ENCODE data around the gene BCAS2.

Gene BCAS2

DNA sequence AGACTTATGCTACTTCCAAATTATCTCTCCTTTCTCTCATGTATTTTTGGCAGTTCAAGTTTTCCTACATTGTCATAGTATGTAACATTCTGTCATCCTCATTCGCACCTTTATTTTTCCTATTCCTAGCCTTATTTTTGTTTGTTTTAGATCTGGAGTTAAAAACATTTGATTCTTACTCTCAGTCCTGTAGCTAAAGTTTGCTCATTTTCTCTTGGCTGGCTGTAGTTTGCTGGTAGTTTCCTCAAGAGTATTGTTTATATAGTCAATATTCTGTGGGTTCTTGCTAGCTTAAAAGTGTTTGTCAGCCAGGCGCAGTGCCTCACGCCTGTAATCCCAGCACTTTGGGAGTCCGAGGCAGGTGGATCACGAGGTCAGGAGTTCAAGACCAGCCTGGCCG lies 40.6 kb downstream of the BCAS2 start:
- H3K4me3 ChIP-seq (ENCODE audit: insufficient read depth, low read depth, low read length, poor library complexity, severe bottlenecking) = no peak overlapping the region
- H3K27ac ChIP-seq (ENCODE audit: insufficient read depth, low read length, poor library complexity, severe bottlenecking) = no peak overlapping the region
- DNase-seq = no peak

DNA sequence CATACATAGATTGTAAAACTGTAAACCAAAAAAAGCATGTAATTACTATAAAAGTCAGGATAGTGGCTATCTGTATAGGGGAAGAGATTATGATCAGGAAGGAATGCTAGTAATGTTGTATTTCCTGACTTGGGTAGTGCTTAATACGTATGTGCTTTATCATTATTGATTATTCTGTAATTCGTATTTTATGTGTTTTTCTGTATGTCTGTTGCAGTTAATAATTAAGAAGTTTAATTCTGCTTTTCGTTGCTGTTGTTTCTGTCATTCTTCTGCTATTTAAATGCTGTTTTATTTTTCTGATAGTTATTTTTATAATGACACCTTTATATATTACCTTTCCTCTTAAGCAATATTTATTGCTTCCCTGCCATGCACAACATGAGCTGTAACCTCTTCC lies 41.1 kb downstream of the BCAS2 start:
- H3K9me3 ChIP-seq (ENCODE audit: control insufficient read depth, low read length) = no peaks in the 10 kb centered on the region

More for the DNA sequence above, 40.6 kb downstream of the BCAS2 start:
- Histone ChIP-seq H3K36me3 (ENCODE audit: control insufficient read depth, insufficient read depth, low read length) (no peaks in the 10 kb centered on the region), H3K27me3 (replicated peaks; ENCODE audit: control insufficient read depth, insufficient read depth, low read length, poor library complexity, severe bottlenecking) (no peaks in the 10 kb centered on the region), H3K4me1 (ENCODE audit: control insufficient read depth, insufficient read depth, low read length, poor library complexity, severe bottlenecking) (no peaks in the 10 kb centered on the region), H3K9me3 (ENCODE audit: control insufficient read depth, low read length) (no peaks in the 10 kb centered on the region)

DNA sequence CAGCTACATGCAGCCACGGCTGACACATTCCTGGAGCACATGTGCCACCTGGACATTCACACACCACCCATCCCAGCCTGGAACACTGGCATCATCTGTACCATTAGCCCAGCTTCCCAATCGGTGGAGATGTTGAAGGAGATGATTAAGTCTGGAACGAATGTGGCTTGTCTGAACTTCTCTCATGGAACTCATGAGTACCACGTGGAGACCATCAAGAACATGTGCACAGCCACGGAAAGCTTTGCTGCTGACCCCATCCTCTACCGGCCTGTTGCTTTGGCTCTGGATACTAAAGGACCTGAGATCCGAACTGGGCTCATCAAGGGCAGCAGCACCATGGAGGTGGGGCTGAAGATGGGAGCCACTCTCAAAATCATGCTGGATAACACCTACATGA lies 45.4 kb downstream of the BCAS2 start:
- Histone ChIP-seq H3K4me1 (ENCODE audit: control insufficient read depth, insufficient read depth, low read length, poor library complexity, severe bottlenecking) (no peaks in the 10 kb centered on the region), H3K27ac (ENCODE audit: insufficient read depth, low read length, poor library complexity, severe bottlenecking) (no peak overlapping the region), H3K36me3 (ENCODE audit: control insufficient read depth, insufficient read depth, low read length) (no peaks in the 10 kb centered on the region), H3K27me3 (replicated peaks; ENCODE audit: control insufficient read depth, insufficient read depth, low read length, poor library complexity, severe bottlenecking) (no peaks in the 10 kb centered on the region), H3K4me3 (ENCODE audit: insufficient read depth, low read depth, low read length, poor library complexity, severe bottlenecking) (no peak overlapping the region), H3K9me3 (ENCODE audit: control insufficient read depth, low read length) (no peaks in the 10 kb centered on the region)
- DNase-seq = no peak

More for the DNA sequence above, 41.1 kb downstream of the BCAS2 start:
- H3K27ac ChIP-seq (ENCODE audit: insufficient read depth, low read length, poor library complexity, severe bottlenecking) = no peak overlapping the region
- DNase-seq = no peak
- H3K27me3 ChIP-seq (replicated peaks; ENCODE audit: control insufficient read depth, insufficient read depth, low read length, poor library complexity, severe bottlenecking) = no peaks in the 10 kb centered on the region
- H3K4me3 ChIP-seq (ENCODE audit: insufficient read depth, low read depth, low read length, poor library complexity, severe bottlenecking) = no peak overlapping the region
- H3K4me1 ChIP-seq (ENCODE audit: control insufficient read depth, insufficient read depth, low read length, poor library complexity, severe bottlenecking) = no peaks in the 10 kb centered on the region
- no peaks in the 10 kb centered on the region for H3K36me3 ChIP-seq (ENCODE audit: control insufficient read depth, insufficient read depth, low read length)

DNA sequence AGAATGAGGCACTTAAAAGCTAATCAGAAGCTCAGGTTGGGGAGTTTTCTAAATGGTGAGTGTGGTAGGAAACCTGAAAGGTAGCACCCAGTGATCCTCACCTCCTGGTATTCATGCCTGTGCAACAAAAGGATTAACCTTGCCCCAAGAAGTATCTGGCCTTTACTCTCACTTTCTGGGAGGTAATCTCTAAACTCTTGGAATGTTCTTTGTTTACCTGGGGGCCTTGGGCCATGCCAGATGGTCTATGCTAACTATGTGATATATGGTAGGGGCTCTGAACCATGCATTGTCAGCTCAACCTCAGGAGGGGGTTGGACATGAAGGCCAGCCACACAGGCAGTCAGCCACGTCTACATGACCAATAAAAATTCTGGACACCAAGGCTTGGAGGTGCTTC lies 46.0 kb downstream of the BCAS2 start:
- DNase-seq = no peak
- no peaks in the 10 kb centered on the region for H3K4me1 ChIP-seq (ENCODE audit: control insufficient read depth, insufficient read depth, low read length, poor library complexity, severe bottlenecking)

DNA sequence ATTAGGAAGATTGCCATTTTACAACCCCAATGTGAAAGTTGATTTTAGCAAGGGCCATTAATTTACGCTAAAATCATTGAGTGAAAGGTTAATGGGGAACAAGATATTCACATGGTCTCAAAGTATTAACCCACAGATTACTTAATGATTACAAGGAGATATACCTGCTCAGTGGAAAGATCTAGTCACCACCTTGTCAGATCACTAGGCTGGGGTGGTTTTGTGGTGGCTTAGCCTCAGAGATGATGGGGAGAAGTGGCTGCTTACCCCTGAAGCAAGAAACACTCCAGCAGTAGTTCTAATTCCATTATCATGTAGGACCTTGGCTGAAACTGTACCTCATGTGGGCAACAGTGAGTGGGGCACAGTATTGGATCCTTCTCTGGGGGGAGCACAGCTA lies 50.3 kb downstream of the BCAS2 start:
- H3K9me3 ChIP-seq (ENCODE audit: control insufficient read depth, low read length) = no peaks in the 10 kb centered on the region
- no peaks in the 10 kb centered on the region for H3K4me1 ChIP-seq (ENCODE audit: control insufficient read depth, insufficient read depth, low read length, poor library complexity, severe bottlenecking)
- DNase-seq = no peak
- H3K36me3 ChIP-seq (ENCODE audit: control insufficient read depth, insufficient read depth, low read length) = no peaks in the 10 kb centered on the region
- no peak overlapping the region for H3K4me3 ChIP-seq (ENCODE audit: insufficient read depth, low read depth, low read length, poor library complexity, severe bottlenecking)
- no peak overlapping the region for H3K27ac ChIP-seq (ENCODE audit: insufficient read depth, low read length, poor library complexity, severe bottlenecking)
- no peaks in the 10 kb centered on the region for H3K27me3 ChIP-seq (replicated peaks; ENCODE audit: control insufficient read depth, insufficient read depth, low read length, poor library complexity, severe bottlenecking)

More for the DNA sequence above, 46.0 kb downstream of the BCAS2 start:
- no peak overlapping the region for H3K27ac ChIP-seq (ENCODE audit: insufficient read depth, low read length, poor library complexity, severe bottlenecking)
- no peaks in the 10 kb centered on the region for H3K27me3 ChIP-seq (replicated peaks; ENCODE audit: control insufficient read depth, insufficient read depth, low read length, poor library complexity, severe bottlenecking)
- no peaks in the 10 kb centered on the region for H3K9me3 ChIP-seq (ENCODE audit: control insufficient read depth, low read length)
- no peak overlapping the region for H3K4me3 ChIP-seq (ENCODE audit: insufficient read depth, low read depth, low read length, poor library complexity, severe bottlenecking)
- no peaks in the 10 kb centered on the region for H3K36me3 ChIP-seq (ENCODE audit: control insufficient read depth, insufficient read depth, low read length)

DNA sequence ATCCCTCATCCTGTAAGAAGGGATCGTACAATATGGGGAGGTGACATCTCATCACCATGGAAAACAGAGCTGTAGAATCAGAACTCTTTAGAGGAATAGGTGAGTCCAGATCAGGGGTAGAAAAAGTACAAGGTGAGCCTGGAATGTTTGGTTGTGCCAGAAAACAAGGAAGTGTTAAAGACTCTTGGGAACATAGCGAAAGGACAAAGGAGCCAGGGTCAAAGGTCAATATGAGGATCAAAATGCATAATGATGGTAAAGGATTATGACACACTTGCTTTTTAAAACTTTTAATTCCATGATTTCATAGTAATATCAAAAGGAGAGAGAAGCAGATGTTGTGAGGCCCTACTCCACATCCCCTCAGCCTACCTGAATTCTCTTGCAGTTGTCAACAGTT lies 51.2 kb downstream of the BCAS2 start:
- no peaks in the 10 kb centered on the region for H3K4me1 ChIP-seq (ENCODE audit: control insufficient read depth, insufficient read depth, low read length, poor library complexity, severe bottlenecking)
- H3K4me3 ChIP-seq (ENCODE audit: insufficient read depth, low read depth, low read length, poor library complexity, severe bottlenecking) = no peak overlapping the region
- no peak overlapping the region for H3K27ac ChIP-seq (ENCODE audit: insufficient read depth, low read length, poor library complexity, severe bottlenecking)
- no peaks in the 10 kb centered on the region for H3K27me3 ChIP-seq (replicated peaks; ENCODE audit: control insufficient read depth, insufficient read depth, low read length, poor library complexity, severe bottlenecking)
- no peaks in the 10 kb centered on the region for H3K36me3 ChIP-seq (ENCODE audit: control insufficient read depth, insufficient read depth, low read length)
- DNase-seq = no peak
- no peaks in the 10 kb centered on the region for H3K9me3 ChIP-seq (ENCODE audit: control insufficient read depth, low read length)

DNA sequence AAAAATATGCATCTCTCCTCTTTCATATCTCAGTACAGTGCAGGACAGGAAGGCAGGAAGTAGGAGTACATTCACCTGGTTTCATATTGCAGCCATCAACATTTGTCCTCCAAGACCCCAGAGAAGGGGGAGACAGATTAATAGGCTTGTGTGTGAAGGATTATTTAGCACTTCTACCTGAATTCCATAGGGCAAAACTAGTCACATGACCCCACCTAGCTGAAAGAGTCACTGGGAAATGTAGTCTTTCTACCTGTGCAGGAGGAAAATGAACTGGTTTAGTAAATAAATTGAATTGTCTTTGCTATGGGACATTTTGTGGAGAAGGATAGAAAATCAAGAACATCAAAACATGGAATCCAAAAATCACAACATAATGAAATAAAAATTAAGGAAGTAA lies 56.5 kb downstream of the BCAS2 start:
- Histone ChIP-seq H3K9me3 (ENCODE audit: control insufficient read depth, low read length) (no peaks in the 10 kb centered on the region), H3K27ac (ENCODE audit: insufficient read depth, low read length, poor library complexity, severe bottlenecking) (no peak overlapping the region), H3K4me1 (ENCODE audit: control insufficient read depth, insufficient read depth, low read length, poor library complexity, severe bottlenecking) (no peaks in the 10 kb centered on the region), H3K4me3 (ENCODE audit: insufficient read depth, low read depth, low read length, poor library complexity, severe bottlenecking) (no peak overlapping the region), H3K36me3 (ENCODE audit: control insufficient read depth, insufficient read depth, low read length) (no peaks in the 10 kb centered on the region), H3K27me3 (replicated peaks; ENCODE audit: control insufficient read depth, insufficient read depth, low read length, poor library complexity, severe bottlenecking) (no peaks in the 10 kb centered on the region)
- no peak for DNase-seq

DNA sequence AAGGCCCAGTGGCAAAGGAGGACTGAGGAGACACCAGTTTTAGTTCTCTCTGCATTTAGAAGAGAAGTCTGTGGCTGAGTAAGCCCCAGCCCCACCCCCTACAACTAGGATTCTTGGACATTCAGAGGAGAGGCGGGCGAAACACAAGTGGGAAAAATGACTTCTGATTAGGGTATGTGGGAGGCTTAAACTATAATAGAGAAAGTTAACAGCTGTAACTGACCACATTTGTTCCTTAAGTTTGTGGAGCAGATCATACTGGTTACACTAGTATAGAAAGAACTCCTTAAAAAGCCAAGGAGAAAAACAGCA lies 59.2 kb downstream of the BCAS2 start:
- H3K4me1 ChIP-seq (ENCODE audit: control insufficient read depth, insufficient read depth, low read length, poor library complexity, severe bottlenecking) = no peaks in the 10 kb centered on the region
- no peak overlapping the region for H3K27ac ChIP-seq (ENCODE audit: insufficient read depth, low read length, poor library complexity, severe bottlenecking)
- DNase-seq = no peak
- no peaks in the 10 kb centered on the region for H3K9me3 ChIP-seq (ENCODE audit: control insufficient read depth, low read length)
- no peak overlapping the region for H3K4me3 ChIP-seq (ENCODE audit: insufficient read depth, low read depth, low read length, poor library complexity, severe bottlenecking)
- no peaks in the 10 kb centered on the region for H3K27me3 ChIP-seq (replicated peaks; ENCODE audit: control insufficient read depth, insufficient read depth, low read length, poor library complexity, severe bottlenecking)
- H3K36me3 ChIP-seq (ENCODE audit: control insufficient read depth, insufficient read depth, low read length) = no peaks in the 10 kb centered on the region

DNA sequence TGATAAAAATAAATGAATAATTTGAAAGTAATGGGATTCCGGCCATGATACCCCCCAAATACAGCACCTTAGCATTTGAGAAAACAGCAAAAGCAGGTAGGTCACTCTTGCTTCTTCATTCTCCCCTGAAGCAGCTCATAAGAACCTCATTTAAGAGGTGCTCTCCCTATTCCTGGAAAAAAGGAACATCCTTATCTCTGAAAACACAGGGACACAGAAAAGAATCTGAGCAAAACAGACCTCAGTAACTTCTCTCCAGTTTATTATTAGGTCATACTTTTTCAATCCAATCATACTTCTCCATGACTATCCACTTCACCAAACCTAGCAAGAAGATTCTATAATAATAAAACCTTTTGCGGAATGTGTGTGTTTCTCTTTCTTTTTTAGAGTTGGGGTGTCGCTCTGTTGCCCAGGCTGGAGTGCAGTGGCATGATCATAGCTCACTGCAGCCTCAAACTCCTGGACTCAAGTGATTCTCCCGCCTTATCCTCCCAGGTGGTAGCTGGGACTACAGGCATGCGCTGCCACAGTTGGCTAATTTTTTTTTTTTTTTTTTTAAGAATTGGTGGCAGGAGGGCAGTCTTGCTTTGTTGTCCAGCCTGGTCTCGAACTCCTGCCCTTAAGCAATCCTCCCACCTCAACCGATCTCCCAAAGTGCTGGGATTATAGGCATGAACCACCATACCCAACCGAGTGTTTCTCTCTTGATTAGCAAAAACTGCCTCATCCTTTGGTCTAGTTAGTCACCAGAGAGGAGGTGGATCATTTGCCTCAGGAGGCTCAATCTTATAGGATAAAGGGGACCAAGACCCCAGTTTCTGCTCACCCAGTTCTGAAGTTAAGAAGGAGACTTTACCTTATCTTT lies 59.8 kb downstream of the BCAS2 start:
- Histone ChIP-seq H3K9me3 (ENCODE audit: control insufficient read depth, low read length) (no peaks in the 10 kb centered on the region), H3K4me1 (ENCODE audit: control insufficient read depth, insufficient read depth, low read length, poor library complexity, severe bottlenecking) (no peaks in the 10 kb centered on the region), H3K27me3 (replicated peaks; ENCODE audit: control insufficient read depth, insufficient read depth, low read length, poor library complexity, severe bottlenecking) (no peaks in the 10 kb centered on the region), H3K4me3 (ENCODE audit: insufficient read depth, low read depth, low read length, poor library complexity, severe bottlenecking) (no peak overlapping the region), H3K27ac (ENCODE audit: insufficient read depth, low read length, poor library complexity, severe bottlenecking) (no peak overlapping the region), H3K36me3 (ENCODE audit: control insufficient read depth, insufficient read depth, low read length) (no peaks in the 10 kb centered on the region)
- no peak for DNase-seq
